NCI-H1436 (cell line): ENCODE measurements around the gene APLP1.

Source experiments
- DNase-seq: peaks from one replicate; lab custom pipeline; 2025; lab: John Stamatoyannopoulos, UW

APLP1 gene

GRCh38 chr19:35852029-35852780, 16.2 kb upstream of the APLP1 start, which contains the start of gene NPHS1:
NPHS1 (minus strand) TSS chr19:35852504; CDS start chr19:35851837, 667 bp downstream.
- DNase-seq = no peak

- no peak for DNase-seq
Observed at GRCh38 chr19:35853038-35853756, 15.2 kb upstream of the APLP1 start.

GRCh38 chr19:35856546-35857149, 11.7 kb upstream of the APLP1 start, which contains the start of gene KIRREL2:
KIRREL2 (plus strand) TSS chr19:35856911; CDS start chr19:35857120, 209 bp downstream.
- no peak for DNase-seq

DNA sequence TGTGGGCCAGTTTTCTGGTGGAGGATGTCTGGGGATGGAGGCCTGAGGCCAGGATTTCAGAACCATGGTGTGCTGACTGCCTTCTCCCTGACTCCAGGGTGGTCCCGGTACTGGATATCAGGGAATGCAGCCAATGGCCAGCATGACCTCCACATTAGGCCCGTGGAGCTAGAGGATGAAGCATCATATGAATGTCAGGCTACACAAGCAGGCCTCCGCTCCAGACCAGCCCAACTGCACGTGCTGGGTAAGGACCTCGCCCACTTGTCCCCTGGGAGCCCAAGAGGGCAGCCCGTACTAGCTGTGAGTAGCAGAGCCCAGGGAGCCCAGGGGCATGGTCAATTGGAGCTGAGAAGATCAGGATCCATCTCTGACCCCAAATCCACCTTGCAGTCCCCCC, 10.1 kb upstream of the APLP1 start:
- no peak for DNase-seq

DNA sequence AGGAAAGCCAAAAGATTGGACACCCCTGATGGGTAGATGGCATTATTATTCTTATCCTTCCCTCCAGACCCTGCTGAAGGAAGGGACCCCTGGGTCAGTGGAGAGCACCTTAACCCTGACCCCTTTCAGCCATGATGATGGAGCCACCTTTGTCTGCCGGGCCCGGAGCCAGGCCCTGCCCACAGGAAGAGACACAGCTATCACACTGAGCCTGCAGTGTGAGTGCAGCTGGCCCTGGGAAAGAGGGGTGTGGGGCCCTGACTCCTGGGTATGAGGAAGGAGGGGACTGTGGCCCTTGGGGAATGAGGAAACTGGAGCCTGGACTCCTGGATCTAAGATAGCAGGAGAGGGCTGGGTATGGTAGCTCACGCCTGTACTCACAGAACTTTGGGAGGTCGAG, 9.0 kb upstream of the APLP1 start:
- no peak for DNase-seq

- no peak for DNase-seq
Observed at GRCh38 chr19:35860436-35860817, 7.9 kb upstream of the APLP1 start.

DNA sequence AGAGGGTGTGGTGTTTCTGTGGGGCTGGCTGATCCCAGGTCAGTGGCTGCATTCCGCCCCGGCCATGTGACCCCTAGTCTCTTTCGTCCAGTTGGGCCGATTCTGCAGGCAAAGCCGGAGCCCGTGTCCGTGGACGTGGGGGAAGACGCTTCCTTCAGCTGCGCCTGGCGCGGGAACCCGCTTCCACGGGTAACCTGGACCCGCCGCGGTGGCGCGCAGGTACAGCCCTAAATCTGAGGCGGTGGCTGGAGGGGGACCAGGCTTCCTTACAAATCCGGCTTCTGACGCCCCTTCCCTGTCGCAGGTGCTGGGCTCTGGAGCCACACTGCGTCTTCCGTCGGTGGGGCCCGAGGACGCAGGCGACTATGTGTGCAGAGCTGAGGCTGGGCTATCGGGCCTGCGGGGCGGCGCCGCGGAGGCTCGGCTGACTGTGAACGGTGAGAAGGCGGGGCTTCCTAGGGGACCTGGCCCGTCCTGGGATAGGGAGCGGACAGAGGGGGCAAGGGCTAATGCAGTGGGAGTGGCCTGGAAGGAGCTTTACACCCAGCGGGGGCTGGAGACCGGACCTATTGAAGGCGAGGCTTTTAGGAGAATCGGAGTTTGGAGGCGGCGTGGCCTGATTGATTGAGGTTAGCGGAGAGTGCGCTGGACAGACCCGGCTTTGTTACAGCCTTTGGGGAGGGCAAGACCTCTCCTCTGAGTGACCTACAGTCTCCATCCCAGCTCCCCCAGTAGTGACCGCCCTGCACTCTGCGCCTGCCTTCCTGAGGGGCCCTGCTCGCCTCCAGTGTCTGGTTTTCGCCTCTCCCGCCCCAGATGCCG, 7.3 kb upstream of the APLP1 start:
- DNase-seq = no peak

- no peak for DNase-seq
Observed at GRCh38 chr19:35861640-35862160, 6.7 kb upstream of the APLP1 start.

GRCh38 chr19:35862528-35862927, 5.8 kb upstream of the APLP1 start:
- no peak for DNase-seq

DNA sequence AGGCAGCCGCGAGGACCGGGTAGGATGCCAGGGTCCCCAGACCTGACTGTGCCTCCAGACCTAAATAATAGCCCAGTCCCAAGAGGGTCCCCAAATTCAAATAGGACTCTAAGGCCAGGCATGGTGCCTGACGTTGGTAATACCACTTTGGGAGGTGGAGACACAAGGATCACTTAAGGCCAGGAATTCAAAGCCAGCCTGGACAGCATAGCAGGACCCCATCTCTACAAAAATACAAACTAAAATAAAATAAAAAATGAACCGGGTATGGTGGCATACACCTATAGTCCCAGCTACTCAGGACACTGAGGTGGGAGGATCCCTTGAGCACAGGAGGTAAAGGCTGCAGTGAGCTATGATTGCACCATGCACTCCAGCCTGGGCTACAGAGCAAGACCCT, 5.4 kb upstream of the APLP1 start:
- DNase-seq = no peak

DNA sequence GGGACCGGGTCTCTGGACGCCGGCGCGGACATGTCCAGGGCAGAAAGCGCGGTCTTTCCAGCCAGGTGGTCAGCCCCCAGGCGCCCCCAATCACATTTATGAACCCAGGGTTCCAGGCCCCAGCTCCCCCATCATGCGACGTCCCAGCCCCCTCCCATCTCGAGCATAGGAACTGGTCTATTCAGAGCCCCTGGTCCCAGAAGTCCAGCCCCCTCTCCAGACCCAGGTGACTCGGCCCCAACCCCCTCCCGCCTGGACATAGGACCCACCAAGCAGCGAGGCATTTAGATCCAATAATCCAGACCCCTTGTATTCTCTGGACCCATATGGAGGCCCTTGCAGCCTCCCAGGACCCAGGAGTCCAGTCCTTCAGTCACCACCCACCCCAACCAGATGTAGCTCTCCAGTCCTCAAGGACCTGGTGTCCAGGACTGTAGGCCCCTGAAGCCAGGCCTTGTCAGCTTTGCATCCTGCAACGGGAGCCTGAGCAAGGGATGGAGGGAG, 501 bp downstream of the APLP1 start:
- DNase-seq = no peak

DNA sequence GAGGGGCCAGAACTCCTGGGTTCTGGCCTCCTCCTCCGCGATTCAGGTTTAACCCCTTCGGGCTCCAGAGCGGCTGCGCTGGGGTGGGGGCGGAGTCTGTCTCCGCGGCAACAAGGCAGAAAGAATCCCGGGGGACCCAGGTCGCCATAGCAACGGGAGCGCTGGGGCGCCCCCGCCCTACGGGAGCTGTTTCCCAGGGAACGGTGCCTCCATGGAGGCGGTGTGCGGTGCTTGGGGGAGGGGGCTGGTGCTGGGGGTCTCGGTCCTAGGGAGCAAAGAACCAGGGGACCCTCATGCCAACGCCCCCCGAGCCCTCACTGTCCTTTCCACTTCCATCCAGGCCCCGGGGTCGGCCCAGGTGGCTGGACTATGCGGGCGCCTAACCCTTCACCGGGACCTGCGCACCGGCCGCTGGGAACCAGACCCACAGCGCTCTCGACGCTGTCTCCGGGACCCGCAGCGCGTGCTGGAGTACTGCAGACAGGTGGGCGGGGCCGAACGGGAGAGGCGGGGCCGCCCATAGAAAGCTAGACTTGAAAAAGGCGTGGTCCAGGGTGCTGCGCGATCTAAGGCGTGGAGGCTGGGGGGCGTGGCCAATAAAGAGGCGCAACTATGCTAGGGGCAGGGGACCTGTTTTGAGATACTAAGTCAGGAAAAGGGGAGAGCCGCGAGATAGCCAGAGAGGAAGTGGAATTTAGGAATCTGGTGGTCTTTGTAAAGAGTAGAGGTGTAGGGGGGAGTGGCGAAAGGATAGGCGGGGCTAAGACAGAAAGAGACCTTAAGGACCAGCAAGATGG, 1.2 kb downstream of the APLP1 start:
- peak; percentile 93 for DNase-seq

- peak; percentile 84 for DNase-seq
Observed at GRCh38 chr19:35870124-35870736, 1.9 kb downstream of the APLP1 start.

- no peak for DNase-seq
Observed at GRCh38 chr19:35870798-35871197, 2.4 kb downstream of the APLP1 start.

- no peak for DNase-seq
Observed at GRCh38 chr19:35871611-35872010, 3.2 kb downstream of the APLP1 start.

- DNase-seq = no peak
Observed at GRCh38 chr19:35872180-35872579, 3.8 kb downstream of the APLP1 start.

- DNase-seq = no peak
Observed at GRCh38 chr19:35874392-35874930, 6.1 kb downstream of the APLP1 start.

GRCh38 chr19:35879068-35879467, 10.7 kb downstream of the APLP1 start:
- DNase-seq = no peak

GRCh38 chr19:35879770-35880317, 11.5 kb downstream of the APLP1 start:
- no peak for DNase-seq
